DMS53 treated with DMSO at 0.1 percent for 48 hours (cell line): ENCODE results near the gene CLIP3.

Experiments
- DNase-seq: peaks from one replicate; lab custom pipeline; 2025; ENCODE audit not compliant: unreplicated experiment; lab: John Stamatoyannopoulos, UW

CLIP3 gene

DNA sequence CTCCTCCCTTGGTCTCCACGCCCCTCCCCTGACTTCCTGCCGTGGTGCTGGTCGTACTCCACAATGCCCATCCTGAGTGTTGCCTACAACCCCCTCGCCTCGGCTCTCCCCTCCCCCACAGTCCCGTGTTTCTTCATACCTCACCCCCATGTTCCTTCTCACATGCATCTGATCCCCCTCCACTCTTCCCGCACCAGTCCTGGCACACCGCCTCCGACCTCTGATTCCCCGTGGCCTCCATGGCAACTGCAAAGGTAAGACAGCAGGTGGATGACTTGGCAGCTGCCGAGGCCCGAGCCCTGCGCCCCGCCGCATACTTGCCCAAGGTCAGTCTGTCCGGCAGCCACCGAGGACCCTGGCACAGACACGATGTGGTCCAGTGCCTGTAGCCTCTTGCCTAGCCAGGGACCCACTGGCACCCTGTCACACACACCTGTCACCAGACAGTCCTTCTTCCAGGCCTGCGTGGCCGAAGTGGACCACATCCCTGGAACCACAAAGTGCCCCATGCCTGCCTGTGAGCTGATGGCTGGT, 53.8 kb downstream of the CLIP3 start:
- DNase-seq, result no peak

- no peak for DNase-seq
These were observed 54.4 kb downstream of the CLIP3 start for GRCh38 chr19:35978271-35978670.

DNA sequence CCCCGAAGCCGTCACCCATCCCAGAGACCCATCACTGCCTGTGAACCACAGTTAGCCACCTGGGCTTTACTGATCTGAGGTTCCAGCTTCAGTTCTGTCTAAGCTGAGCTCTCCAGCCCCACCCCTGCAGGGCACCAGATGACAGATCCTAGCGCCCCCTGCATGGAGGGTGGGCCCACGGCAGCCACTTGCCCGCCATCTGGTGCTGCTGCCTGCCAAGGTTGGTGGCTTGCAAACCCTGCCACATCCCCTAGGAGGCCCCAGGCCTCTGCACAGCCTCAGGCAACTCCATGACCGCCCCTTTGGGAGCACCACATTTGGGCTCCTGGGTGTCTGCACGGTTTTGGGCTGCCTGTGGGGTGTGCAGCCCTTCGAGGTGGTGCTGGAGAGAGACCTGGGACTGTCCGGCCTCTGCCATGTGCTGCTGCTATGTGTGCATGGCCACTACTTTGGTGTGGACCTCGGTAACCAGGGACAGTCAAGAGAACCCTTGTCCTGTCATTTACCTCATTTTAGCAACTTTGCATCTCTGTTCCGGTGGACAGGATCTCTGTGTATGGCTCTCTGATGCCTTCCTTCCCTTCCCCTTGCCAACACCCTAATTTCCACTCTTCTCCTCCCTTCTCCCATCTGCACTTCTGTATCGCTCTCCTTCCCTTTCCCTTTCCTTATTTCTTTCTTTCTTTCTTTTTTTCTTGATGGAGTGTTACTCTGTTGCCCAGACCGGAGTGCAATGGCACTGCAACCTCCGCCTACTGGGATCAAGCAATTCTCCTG, 55.0 kb downstream of the CLIP3 start:
- no peak for DNase-seq

- no peak for DNase-seq
These were observed 57.0 kb downstream of the CLIP3 start for GRCh38 chr19:35975608-35976214.

DNA sequence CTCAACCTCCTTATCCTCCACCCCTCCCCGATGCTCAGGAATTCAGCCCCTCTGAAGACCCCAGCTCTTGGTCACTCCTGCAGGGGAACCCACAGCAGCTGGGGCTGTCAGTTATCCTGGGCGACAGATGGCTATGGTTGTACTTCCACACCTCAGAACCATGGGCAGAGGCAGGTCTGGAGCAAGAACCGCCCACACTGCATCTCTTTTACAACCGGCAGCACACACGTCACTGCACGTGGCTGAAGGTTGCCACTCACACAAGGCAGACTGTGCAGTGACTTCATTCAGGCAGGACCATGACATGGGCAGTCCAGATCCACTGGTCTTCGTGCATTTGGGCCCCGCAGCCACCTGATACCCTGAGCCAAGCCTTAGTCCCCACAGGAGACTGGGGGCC, 59.2 kb downstream of the CLIP3 start:
- no peak for DNase-seq

GRCh38 chr19:35966771-35967170, 65.9 kb downstream of the CLIP3 start:
- DNase-seq, result no peak
